Erythroblast (primary cell): ENCODE results near the gene EEFSEC.

Experiments
- GATA1 ChIP-seq: IDR thresholded peaks from 2 replicates; pipeline ENCODE4 v1.6.1; 2011; ENCODE audit warnings: low read depth, mild to moderate bottlenecking, control low read depth, low read length, moderate library complexity
- POLR2A ChIP-seq: IDR thresholded peaks from 2 replicates; pipeline ENCODE4 v1.6.1; 2011; ENCODE audit warnings: mild to moderate bottlenecking, low read length

GRCh38 chr3:128427175-128427857 is 274.0 kb downstream of the EEFSEC start:
- no peak for TF ChIP-seq POLR2A
- no peak for TF ChIP-seq GATA1
